ENCODE measurements around the gene SEL1L3. TPM values are rescaled to one million over a fixed set of nuclear protein-coding genes. Genes with fewer than 3 reads are reported as not detected.
A peak's percentile ranks its signal among the peaks of the same experiment; 100 is the strongest.

Gene SEL1L3
- total RNA-seq, 1 experiment from 2014 or later = 5.0 TPM

DNA sequence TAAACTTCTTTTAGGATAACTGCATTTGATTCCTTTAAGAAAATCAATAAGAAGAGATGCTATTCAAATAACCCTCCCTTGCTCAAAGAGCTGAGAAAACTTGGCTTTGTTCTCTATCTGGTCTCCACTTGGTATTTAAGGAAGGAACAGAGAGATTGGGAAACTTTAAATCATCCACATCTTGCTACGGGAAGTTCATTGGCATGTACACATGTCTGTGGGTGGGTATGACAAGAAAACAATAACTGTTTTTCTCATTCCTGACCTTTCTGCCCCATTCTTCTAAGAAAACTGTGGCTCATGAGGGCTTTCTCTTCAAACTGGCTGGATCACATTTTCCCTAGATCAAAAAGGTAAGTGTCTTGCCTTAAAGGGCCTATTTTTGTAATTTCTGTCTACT, 6.0 kb downstream of the SEL1L3 start:
- DNase-seq (ENCODE audit: low read depth) = peak; percentile 21

DNA sequence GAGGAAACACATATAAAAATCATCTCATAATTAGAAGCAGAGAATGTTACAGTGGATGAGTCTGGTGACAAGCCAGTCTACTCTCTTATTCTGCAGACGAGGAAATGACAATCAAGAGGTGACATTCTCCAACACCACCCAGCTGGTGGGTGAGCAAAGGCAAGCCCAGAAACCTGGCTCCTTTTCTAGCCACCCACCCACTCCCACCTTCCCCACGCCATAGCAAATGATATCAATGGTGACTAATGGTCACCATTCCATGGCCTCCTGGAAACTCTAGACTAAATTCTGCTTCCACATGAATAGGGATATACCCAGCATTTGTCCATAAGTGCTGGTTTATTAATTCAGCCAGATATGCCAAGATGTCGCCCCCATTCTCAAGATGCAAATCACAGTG, 10.7 kb downstream of the SEL1L3 start:
- no peak for DNase-seq (ENCODE audit: low read depth)

DNA sequence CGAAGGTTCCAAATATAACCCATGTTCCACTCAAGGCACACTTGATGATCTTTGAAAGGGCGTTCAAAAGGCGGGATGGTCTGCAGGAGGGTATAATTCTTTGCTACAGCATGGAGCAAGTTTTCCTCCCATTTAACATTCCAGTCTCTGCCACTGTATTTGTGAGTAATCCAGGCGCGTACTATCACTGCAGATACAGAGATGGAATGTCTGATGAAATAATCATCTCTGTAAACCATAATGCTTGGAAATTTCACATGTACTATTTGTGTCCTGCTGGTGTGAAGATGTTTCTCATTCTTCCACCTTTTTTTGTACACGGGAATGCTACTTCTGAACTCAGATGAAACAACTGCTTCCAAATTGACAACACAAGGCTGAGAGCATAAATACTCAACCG, 15.5 kb downstream of the SEL1L3 start:
- DNase-seq (ENCODE audit: low read depth) = no peak

DNA sequence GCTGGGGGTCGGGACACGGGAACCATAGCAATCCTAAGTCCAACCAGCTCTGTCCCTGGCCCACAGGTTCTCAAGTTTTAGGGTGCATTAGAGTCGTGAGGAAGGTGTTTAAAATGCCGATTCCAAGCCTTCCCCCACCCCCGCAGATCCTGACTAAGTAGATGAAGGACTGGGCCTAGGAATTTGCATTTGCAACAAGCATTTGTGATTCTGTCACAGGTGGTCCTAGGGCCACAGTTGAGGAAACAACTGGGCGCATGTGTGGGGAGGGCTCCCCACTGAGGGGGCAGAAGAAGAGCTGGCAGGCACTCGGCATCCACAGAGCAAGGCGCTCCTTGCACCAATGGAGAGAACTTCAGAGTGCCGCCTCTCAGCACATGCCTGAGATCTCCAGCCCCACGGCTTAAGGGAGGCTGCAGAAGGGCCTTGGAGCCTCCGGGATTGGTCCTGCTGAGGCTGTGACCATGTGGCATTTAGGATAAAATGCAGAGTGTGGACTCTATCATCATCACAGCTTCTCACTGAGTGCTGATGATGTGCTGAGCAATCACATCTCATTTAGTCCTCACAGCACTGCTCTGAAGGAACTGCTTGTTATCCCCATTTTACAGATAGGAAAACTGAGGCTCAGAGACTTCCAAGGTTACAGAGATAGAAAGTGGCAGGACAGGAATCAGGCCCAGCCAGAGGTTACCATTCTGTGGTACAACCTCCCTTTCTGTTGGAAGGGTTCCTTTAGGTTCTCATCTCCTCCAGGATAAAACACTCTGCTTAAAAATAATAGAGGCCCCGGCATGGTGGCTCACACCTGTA, 16.7 kb downstream of the SEL1L3 start:
- DNase-seq (ENCODE audit: low read depth) = no peak

DNA sequence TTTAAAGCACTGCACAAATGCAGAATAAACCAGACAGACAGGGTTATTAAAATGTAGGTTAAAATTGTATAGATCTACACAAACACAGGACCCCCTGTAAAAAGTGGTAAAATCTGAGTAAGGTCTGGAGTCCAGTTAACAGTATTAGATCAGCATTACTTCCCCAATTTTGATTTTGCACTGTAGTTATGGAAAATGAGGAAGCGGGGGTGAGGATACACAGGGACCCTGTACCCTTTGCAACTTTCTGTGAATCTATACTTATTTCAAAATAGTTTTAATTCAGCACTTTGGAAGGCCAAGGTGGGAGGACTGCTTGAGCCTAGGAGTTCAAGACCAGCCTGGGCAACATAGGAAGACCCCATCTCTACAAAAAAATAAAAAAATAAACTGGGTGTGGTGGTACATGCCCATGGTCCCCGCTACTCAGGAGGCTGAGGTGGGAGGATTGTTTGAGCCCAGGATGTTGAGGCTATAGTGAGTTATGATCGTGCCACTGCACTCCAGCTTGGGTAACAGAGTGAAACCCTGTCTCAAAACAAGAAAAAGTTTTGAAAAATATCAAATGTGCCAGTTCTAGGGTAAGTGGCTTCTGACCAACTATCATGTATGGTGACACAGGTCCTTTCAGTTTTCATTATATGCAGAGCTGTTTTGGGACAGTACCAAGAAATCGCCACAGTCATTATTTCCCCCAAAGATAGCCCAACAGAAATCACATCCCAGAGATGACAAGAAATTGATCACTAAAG, 17.7 kb downstream of the SEL1L3 start:
- DNase-seq (ENCODE audit: low read depth) = no peak

DNA sequence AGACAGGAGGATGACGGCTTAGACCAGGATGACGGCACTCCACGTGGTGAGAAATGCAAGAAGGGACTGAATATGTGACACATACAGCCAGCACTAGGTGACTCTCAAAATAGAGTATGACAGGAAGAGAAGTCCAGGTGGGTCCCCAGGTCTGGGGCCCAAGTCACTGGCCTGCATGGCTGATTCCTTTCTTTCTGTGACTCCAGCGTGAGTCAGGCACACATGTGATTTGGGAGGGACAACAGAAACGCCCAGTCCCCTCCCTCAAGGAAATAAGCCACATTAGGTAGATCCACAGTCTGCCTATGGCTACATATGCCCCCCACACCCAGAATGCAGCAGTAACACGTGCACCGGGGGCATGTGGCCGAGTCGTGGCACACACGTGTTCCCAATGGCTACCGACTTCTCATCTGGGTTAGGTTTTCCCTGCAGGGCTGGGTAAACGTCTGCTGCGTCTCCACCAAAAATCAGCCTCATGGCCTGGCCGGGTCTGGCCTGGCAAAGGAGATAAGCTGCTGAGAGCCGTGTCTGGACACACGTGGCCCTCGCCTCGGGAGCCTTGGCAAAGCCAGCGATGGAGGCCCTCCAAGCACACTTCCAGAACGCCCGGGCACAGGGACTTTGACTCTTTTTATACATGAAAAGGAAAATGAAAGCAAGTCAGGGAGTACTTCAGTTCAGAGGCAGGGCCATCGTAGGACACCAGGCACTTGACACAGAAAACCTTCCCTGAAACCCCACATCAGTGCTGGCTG, 19.3 kb downstream of the SEL1L3 start:
- DNase-seq (ENCODE audit: low read depth) = no peak

DNA sequence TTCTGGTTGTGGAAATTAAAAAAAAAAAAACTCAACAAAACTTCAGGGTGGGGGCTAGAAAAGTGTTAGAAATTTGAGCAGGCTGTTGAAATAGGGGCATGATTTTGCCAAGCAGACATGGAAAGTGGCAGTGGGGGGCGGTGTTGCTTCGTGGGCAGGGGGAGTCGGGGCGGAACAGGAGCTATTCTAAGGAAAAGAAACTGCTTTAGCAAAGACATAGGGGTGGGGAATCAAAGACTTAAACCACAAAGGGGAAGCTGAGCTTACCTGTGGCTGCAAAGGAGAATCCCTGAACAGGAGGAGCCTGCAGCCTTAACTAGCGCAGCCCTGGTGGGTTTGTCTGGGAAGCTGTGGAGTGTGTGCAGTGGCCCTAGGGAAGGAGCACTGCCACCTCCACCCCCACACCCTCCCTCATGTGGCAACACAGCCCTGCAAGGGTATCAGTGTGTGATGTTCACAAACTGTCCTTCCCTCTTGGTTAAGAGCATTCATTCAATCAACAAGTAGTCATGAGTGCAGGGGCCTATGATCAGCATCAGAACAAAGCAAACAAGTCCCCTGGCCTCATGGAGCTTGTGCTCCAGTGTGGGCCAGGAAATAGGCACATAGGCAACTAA, 20.5 kb downstream of the SEL1L3 start:
- no peak for DNase-seq (ENCODE audit: low read depth)

DNA sequence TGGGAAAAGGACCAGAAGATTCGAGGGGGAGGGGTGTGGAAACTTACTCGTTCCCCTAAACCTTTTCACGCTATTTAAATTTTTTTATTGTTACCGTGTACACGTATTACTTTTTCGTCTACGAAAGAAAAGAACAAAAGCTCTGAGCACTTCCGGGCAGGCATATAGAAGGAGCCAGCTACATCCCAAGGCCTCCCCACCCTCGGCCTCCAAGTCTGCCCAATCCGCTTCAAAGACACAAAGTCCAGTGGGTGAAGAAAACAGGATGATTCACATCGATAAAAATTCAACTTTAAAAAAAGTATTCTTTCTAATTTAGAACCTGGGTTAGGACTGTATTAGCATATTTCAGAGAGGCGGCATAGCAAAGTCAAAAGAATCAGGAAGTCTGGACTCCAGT, 23.1 kb downstream of the SEL1L3 start:
- no peak for DNase-seq (ENCODE audit: low read depth)

DNA sequence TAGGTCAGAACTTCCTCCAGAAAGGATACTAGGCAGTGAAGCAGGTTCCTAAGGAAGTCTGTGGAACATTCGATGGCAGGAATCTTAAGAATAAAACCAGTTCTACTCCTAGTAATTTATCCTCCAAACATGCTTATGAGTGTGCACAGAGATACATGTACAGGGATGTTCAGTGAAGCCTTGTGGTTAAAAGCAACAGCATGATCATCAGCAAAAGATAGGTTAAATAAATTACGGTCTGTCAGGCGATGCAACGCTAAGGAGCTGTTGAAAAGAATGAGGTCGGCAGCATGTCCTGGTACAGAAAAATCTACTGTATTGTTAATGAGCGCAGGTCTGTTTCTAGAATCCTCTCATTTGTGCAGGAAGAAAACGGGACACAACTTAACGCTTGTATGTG, 23.6 kb downstream of the SEL1L3 start:
- DNase-seq (ENCODE audit: low read depth) = no peak

DNA sequence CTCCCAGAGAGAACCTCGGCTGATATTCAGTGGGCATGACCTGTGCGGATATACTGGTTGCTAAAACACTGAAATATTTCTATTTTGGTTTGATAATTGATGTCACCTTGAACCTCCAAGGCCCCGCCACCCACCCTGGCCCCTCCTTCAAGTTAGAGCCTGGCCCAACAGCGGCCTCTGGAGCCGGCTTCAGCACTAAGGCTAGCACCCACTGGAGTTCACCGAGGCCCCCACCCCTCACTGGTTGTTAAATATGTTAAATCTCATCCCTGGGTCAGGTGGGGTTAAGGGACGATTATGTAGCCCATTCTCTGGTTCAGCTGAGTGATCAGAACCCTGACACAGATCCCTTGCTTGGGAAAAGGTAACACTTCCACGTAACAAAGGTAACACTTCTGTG, 24.3 kb downstream of the SEL1L3 start:
- no peak for DNase-seq (ENCODE audit: low read depth)

DNA sequence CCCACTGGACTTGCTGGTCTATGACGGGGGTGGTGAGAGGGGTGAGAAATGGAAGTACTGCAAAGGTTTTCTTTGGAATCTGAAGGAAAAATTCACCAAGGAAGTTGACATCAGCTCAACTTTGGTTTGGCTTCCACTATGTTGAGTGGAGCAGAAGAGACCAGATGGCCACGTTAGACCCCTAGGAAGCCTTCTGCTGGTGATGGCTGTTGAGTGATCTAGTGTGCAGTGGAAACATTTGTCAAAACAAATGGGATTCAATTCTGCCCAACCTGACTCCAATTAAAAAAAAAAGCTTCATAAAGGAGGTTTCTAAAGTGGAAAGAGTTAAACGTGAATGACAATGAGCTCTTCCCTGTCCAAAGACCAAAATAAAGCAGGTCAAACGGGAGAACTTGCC, 25.7 kb downstream of the SEL1L3 start:
- no peak for DNase-seq (ENCODE audit: low read depth)

DNA sequence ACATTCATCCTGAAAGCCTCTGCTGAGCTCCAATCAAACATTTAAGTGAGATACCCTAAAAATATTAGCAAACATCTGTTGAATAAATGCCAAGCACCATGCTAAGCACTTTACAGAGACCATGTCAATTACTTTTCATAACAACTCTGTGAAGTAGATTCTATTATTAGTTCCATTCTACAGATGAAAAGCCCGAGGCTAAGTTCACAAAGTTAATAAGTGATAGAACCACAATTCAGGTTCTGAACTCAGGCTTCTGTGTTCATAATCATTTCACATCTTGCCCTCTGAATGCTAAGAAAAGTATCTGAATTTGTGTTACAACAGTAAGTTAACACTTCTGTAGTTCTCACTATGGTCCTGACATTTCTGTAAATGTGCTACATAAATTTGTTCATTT, 27.4 kb downstream of the SEL1L3 start:
- no peak for DNase-seq (ENCODE audit: low read depth)

DNA sequence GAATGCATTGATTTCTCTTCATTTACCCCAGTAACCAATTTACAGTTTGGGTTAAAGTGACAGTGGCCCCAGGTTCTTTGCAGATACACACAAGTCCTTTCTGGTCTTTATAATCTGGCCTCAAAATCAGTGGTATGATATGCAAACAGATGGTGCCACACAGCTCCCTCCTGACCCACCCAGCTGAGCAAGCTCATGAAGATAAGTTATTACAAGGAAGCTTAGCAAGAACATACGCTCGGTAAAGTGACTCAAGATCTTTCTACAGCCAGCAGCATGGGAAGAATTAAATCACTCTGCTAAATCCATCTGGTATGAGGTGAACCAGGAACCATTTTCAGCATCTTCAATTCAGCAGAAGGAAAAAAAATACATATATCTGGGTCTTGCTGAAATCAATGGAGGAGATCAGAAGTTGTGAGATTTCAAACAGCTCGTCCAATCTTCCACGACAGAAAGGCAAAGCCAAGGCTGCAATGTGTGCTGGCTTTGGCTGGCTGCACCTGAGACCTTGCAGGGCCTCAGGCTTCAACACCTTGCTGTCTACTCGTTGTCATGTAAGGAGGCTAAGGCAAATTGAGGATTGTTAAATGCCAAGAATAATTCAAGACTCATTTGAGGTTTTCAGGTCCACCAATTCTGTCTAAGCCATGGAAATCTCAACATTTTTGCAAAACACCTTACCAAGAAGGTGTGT, 28.2 kb downstream of the SEL1L3 start:
- DNase-seq (ENCODE audit: low read depth) = no peak

DNA sequence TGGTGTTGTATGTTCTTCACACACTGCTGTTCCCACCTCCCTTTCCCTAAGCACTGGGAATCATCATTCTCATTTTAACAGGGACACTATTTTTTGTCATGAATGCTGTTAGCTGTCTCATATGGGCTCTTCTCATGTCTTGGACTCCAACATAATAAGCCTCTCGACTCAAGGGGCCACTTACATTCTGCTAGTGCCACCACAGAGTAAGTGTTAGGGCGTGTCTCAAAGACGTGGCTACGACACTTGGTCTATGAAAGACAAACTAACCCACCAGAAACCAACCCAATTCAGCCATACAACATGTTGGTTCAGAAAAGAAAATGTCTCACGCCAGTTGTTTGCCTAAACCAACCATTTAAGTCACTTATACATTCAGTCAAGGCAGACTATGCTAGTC, 32.2 kb downstream of the SEL1L3 start:
- DNase-seq (ENCODE audit: low read depth) = no peak

DNA sequence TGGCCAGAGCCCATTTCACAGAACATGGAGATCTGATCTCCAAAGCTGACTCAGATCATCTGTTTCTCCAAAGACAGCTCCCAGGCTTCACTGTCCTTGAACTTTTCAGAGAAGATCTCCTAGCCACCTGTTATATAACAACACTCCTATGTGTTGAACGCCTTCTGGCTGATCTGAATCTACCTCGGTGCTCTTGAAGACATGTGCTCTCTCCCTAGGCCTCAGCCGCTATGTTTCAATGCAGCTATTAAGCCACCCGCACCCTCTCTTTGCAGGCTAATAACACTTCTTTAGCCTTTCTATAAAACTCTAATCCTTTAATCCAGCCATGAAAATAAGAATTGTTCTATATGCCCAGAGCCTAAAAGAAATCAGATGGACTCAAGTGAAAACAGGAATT, 34.9 kb downstream of the SEL1L3 start:
- DNase-seq (ENCODE audit: low read depth) = no peak

DNA sequence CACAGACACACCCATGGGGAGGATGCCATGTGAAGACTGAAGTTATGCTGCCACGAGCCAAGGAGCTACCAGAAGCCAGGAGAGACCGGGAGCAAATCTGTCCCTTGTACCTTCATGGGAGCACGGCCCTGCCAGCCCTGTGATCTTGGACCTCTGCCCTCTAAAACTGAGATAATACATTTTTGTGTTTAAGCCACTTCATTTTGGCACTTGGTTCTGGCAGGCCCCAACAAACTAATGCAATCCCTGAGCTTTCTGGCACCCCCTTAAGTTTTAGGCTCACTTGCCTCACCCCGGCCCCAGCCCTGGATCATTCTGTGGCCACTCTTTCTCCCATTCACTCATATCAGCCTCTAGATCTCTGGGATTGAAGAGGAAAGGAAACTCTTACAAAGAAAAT, 35.4 kb downstream of the SEL1L3 start:
- no peak for DNase-seq (ENCODE audit: low read depth)

DNA sequence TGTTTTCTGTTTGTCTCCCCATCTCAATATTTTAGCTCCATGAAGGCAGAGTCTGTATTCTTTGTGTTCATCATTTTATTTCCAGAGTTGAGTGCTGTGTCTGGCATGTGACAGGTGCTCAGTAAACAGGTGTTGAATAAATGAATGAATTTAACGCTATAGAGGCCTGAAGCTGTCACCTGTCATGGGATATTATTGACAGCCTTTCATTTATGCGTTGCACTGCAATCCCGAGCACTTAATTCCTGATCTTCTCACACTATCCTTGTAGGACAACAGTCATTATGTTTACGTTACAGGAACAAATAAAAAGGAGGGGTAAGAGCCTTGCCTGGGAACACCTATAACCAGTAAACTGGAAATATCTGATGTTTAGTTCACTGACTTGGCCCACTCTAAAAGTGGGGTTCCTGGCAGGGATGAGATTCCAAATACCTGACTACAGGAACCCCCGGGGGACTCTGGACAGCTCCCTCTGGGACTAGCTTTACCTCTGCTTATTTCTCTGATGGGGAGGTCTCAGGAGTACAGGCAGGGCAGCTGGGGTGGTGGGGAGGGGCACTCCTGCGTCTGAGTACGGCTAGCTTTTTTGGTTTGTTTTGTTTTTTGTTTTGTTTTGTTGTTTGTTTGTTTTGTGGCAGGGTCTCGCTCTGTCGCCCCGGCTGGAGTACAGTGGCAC, 36.6 kb downstream of the SEL1L3 start:
- DNase-seq (ENCODE audit: low read depth) = no peak

DNA sequence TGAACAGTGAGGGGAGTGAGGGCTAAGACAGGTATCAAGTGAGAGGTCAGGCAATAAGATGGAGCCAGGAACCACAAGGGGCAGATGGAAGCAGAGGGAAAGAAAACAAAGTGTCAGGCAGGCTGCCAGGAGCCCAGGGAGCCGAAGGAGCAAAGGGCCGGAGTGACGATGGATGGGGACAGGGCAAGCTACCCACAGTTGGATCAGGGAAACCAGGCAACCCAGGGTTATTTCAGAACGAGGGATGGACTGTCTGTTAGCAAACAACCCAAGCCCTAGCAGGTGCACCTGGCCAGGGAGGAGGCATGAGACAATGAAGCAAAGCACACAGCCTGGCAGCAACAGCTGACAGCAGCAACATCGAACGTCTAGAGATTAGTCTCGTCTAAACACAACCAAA, 39.2 kb downstream of the SEL1L3 start:
- no peak for DNase-seq (ENCODE audit: low read depth)

DNA sequence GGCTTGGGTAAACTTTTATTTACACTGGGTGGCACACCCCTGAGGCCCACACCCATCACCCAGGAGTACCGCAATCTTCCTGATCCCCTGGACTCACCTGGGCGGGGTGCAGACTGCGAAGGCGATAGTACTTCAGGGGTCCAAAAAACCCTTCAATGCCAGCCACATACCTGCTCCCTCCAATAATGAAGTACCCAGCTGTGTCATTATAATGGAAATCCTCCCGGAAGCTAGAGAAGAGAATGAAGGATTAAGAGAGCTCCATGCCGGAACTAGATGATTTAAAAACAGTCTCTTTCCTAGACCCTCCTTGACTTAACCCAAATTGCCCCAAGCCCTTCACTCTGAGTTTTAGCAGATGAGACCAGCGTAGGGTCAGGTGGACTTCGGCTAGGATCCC, 40.9 kb downstream of the SEL1L3 start:
- DNase-seq (ENCODE audit: low read depth) = no peak

DNA sequence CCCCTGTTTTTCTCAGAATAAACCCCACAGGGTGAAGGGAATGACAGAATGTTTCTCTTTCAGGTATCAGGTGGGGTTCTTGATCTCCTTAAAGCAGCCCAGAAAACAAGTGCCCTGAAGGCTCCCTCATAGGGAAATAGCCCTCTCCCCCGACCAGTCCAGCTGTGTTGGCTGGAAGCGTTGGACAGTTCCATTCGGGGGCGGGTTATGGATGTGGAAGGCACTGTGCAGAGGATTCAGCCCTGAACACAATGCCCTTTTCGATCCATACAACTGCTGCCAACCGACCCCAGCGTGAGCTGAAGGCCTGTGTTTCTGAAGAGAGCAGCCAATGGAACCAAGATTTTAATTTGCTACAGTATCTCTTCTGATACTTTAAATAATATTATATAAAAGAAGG, 41.5 kb downstream of the SEL1L3 start:
- DNase-seq (ENCODE audit: low read depth) = no peak

DNA sequence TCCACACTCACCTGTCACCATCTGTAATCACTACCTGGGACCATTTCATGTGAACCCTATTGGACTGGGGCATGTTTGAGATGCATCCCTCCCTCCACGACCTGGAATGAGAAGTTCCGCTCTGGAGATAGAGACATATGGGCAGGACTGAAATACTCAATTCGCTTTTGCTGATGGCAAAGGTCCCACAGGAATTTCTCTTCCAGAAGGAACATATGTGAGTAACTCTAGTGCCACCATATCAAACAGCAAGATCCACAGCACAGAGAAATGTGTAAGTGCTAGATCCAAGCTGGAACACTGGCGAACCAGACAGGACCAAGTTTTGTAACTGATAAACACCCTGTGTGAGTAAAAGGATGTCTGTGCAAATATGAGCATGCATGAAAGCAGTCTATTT, 43.9 kb downstream of the SEL1L3 start:
- DNase-seq (ENCODE audit: low read depth) = no peak
